Activated gamma-delta T cell (primary cell): ENCODE data around the gene SYTL3.
"Not testable (repeated sequence)": the region's sequence is repeated elsewhere in the genome, so short reads cannot be mapped to it uniquely, and the experiment has no call there.

Experiments used
- DNase-seq: peaks from one replicate; lab custom pipeline; 2025; lab: John Stamatoyannopoulos, UW

Gene SYTL3

GRCh38 chr6:158621694-158622544, 27.9 kb upstream of the SYTL3 start:
- DNase-seq: no peak

- DNase-seq: no peak
Measured at GRCh38 chr6:158622545-158623190, 27.2 kb upstream of the SYTL3 start.

- no peak for DNase-seq
Measured at GRCh38 chr6:158624684-158625682, 24.9 kb upstream of the SYTL3 start.

GRCh38 chr6:158625881-158626305, 24.0 kb upstream of the SYTL3 start:
- no peak for DNase-seq

GRCh38 chr6:158626360-158627167, 23.3 kb upstream of the SYTL3 start:
- no peak for DNase-seq

GRCh38 chr6:158627168-158627939, 22.5 kb upstream of the SYTL3 start:
- no peak for DNase-seq

- DNase-seq: no peak
Measured at GRCh38 chr6:158627940-158628211, 22.0 kb upstream of the SYTL3 start.

GRCh38 chr6:158628542-158628941, 21.3 kb upstream of the SYTL3 start:
- DNase-seq: no peak

GRCh38 chr6:158629367-158630221, 20.3 kb upstream of the SYTL3 start:
- no peak for DNase-seq

GRCh38 chr6:158630938-158631616, 18.8 kb upstream of the SYTL3 start:
- no peak for DNase-seq

GRCh38 chr6:158631678-158632537, 17.9 kb upstream of the SYTL3 start:
- no peak for DNase-seq

- not testable (repeated sequence) for DNase-seq
Measured at GRCh38 chr6:158632538-158633119, 17.2 kb upstream of the SYTL3 start.

GRCh38 chr6:158633127-158633526, 16.7 kb upstream of the SYTL3 start:
- DNase-seq: no peak

GRCh38 chr6:158634695-158635426, 15.0 kb upstream of the SYTL3 start:
- DNase-seq: no peak

GRCh38 chr6:158635427-158636073, 14.3 kb upstream of the SYTL3 start:
- DNase-seq: no peak

- no peak for DNase-seq
Measured at GRCh38 chr6:158636778-158637177, 13.1 kb upstream of the SYTL3 start.
